GM19395 (cell line): ENCODE measurements around the gene RNF157.
"Not testable (repeated sequence)": the region's sequence is repeated elsewhere in the genome, so short reads cannot be mapped to it uniquely, and the experiment has no call there.

ENCODE experiments used
- ATAC-seq: cut with Tn5 transposase; IDR thresholded peaks from one replicate; pipeline ENCODE4 v1.9.1; 2021; ENCODE audit warnings: mild to moderate bottlenecking, moderate library complexity; ENCODE audit not compliant: unreplicated experiment

The RNF157 gene

GRCh38 chr17:76195281-76196096 lies 44.8 kb downstream of the RNF157 start:
- ATAC-seq = no peak

DNA sequence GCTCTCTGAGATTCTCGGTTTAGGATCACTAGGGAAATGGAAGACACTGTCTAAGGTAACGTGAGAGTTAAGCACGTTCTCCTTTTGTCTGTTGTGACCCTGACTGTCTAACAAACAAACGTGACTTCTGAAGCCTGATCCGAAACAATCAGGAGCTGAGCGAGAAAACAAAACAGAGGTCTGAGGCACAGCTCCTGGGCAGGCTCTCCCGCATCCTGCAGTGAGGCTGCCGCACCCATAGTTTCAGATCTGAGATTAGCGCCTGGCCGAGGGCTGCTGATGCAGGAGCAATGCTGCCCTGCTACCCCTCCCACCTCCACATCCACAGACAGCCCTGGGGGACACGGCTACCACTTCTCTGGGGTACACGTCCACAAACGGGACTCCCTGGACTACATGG lies 46.7 kb downstream of the RNF157 start:
- ATAC-seq = no peak

GRCh38 chr17:76191896-76192295 lies 48.4 kb downstream of the RNF157 start:
- ATAC-seq = peak; percentile 73

DNA sequence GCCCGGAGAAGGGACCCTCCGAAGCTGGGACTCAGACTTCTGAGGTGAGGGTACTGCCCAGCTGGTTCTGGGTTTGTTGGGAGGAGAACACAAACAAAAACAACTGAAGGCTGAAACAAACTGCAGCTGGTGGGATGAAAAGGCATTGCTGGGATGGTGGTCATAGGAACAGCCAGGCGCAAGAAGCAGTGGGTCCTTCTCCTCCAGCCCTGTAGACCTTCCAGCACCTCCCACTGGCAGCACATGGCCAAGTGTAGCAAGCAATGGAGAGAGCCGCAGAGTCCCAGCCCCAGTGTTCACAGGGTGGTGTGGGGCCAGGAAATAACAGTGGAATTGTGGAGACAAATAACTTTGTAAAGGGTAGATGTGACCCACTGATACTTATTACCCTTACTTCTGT lies 50.6 kb downstream of the RNF157 start:
- ATAC-seq = no peak

DNA sequence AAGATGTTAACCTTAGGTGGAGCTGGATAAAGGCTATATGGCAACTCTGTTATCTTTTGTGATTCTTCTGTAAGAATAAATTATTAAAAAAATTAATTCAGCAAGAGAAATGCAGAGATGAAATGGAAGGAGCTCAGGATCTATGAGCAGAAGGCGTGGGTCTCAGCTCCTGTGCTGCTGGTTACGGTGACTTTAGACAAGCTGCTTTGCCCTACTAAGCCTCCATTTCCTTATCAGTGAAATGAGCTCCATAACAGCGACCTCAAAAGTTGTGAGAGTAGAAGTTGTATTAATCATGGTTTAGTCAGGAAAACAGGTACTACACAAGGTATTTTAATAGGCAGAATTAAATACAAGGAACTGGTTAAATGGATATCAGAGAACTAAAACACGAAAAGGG lies 51.0 kb downstream of the RNF157 start:
- no peak for ATAC-seq

DNA sequence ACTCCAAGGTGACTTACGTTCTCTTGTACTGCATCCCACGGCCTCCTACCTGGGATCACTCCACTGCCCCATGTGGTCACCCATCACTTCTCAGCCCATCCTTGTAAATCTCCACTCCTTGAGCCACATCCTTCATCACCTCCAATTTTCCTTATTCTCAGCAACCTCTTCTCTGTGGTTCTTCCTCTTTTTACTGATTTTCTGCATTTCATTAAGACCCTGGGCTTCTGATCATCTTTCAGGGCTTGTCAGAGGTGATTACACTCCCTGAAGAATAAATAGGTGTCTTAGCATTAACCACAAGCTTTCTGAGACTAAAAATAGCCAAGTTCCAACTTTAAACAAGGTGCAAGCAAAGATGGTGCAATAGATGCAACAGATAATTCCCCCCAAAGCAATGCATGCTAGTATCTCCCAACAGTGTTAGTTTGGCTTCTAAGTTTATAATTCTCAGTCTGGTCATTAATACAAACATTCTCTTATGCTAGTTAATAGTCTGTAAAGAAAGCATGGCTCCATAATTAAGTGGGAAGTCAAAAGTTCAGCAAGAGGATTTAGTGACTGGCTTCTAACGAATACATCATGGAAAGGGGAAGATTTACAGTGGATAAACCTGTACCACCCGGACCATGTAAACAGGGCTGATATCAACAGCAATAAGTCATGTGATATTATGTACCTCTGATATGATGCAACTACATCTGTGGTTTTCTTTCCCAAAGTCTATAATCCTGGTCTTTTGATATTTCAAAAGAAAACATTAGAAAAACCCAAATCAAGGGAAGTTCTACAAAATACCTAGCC lies 51.9 kb downstream of the RNF157 start:
- no peak for ATAC-seq

DNA sequence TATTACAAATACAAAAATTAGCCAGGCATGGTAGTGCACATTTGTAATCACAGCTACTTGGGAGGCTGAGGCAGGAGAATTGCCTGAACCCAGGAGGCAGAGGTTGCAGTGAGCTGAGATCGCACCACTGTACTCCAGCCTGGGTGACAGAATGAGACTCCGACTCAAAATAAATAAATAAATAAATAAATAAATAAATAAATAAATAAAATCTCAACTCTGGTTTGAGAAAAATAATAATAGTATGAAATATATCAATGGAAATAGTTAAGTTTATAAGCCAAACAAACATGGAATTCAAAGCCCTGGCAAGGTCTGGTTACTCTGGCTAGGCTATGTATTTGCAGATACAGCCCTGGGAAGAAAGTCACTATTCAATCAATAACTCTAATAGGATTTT lies 53.5 kb downstream of the RNF157 start:
- ATAC-seq = not testable (repeated sequence)

DNA sequence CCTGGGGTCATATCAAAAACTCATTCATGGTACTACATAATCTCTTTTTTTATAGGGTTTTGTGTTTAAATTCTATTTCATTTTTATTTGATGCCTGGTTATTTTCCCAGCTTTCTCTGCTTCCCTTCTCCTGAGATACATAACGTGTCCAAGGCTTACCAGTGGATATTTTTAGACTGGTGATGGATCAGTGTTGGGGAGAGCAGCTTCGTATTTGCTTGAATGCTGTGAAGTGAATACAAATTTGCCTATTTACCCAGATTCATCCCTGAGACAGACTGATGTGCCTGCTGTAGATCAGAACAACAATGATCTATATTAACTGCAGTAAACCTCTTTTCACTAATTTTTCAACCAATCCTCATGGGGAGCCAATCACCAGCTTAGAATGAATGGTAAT lies 56.0 kb downstream of the RNF157 start:
- no peak for ATAC-seq

- ATAC-seq = peak; percentile 62
Measured at GRCh38 chr17:76182016-76182764, 58.1 kb downstream of the RNF157 start.

DNA sequence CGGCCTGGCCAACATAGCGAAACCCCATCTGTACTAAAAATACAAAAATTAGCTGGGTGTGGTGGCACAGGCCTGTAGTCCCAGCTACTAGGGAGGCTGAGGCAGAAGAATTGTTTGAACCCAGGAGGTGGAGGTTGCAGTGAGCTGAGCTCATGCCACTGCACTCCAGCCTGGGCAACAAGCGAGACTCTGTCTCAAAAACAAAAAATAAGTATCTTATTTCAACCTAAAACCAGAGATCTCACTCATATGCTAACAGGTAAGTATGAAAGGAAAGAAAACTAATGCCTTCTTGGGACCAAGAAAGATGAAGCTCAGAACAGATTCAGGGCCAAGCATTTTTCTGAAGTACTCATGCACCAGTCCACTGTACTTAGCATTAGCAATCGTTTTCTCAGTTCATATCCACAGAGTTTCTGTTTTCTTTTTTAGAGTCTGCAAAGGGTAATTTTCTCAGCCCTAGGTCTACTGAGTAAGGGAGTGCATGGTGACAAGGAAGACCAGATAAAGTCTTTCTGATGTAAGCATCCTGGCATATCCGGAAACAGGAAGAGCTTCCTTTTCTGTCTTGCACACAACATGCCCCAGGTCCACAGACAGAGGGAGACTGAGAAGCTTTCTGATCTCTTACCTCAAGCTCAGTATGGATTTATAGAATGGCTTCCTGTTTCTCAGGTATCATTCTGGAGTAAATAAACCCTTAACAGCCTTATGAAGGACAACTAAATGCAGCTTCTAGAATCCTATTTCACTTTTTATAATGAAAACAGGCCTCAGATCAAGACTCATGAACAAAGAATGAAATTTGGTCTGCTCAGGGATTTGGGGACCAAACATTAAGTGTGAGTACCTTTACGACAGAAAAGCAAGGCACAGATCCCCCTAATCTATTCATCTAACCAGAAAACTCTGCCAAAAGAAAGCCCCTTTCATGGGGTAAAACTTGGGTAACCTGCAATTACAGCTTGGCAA lies 60.5 kb downstream of the RNF157 start:
- no peak for ATAC-seq

DNA sequence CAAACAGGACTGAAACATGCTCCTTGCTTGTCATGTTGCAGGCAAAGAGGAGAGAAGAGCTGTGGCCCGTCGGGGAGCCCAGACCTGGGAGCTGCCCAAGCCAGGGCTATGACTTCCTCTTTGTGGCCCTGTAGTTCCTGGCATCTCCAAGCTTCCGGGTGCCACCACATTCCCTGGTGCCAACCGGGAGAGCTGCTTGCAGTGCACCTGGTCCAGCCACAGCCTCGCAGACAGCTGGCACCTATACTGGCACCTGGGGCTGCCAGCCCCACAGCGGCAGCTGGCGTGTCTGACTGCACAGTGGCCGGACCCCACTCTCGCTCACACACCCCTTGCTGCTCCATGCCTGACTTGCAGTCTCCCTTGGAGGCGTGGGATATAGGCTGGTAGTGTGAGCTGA lies 62.2 kb downstream of the RNF157 start:
- no peak for ATAC-seq

- ATAC-seq = no peak
Measured at GRCh38 chr17:76176701-76177574, 63.4 kb downstream of the RNF157 start.

- ATAC-seq = no peak
Measured at GRCh38 chr17:76174037-76174436, 66.3 kb downstream of the RNF157 start.

DNA sequence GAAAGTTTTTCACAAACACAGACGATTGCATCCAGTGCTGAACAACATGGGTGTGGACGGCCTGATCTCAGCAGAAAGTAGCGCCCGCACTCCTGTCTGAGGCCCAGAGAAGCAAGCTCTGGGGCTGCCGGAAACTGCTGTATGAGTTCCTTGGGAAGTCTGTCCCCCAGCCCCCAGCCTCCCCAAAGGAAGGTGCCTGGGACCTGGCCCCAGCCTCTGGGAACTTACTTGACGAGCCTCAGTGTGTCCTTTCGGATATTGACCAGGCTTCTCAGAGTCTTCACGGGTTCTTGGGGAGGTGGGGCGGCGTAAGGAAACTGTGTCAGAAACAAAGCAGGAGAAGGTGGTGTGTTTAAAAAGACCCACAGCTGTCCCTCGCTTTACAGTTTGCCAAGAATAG lies 66.8 kb downstream of the RNF157 start:
- no peak for ATAC-seq

- no peak for ATAC-seq
Measured at GRCh38 chr17:76171706-76172105, 68.6 kb downstream of the RNF157 start.

GRCh38 chr17:76170114-76170513 lies 70.2 kb downstream of the RNF157 start:
- no peak for ATAC-seq

DNA sequence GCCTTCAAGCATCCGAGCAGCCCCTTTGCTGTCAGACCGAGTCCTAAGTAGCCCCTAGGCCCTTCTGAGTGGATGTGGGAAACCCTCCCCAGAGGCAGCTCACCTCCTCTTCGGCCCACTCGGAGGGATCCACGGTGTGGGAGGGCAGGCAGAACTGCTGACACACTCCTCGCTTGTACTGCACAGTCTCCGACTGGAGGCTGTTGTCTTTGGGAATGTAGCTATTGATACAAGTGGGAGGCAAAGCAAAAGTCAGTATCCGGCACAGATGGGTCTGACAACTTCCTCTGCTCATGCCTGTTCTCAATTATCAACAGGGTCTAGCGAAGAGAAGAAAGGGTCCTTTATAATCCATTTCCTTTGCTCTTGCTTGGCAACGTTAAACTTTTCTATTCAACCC lies 73.4 kb downstream of the RNF157 start:
- no peak for ATAC-seq

- no peak for ATAC-seq
Measured at GRCh38 chr17:76166168-76166567, 74.1 kb downstream of the RNF157 start.

DNA sequence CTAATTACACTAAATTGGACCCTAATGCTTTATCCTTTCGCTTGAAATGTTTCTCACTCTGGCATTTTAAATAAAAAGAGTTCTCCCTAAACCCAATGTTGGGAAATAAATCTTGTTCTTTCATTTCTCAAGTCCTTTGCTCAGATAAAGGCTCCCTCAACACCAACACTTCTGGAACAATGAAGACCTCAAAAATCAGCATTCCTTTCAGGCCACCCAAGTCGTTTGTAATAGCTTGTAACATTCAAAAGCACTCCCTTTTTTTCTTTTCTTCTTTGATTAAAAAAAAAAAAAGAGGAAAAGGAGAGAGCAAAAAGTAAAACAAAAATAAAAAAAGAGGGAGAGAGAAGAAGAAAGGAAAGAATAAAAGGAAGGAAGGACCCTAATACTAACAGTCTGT lies 76.0 kb downstream of the RNF157 start:
- no peak for ATAC-seq
